Astrocyte (in vitro differentiated cells and primary cell): Measurements from ENCODE around the gene UBE2E3.
"Not testable (repeated sequence)": the region's sequence is repeated elsewhere in the genome, so short reads cannot be mapped to it uniquely, and the experiment has no call there.

Experiments used
- EZH2 ChIP-seq: IDR thresholded peaks from 2 replicates; pipeline ENCODE4 v1.6.1; 2012; ENCODE audit warnings: mild to moderate bottlenecking, low read length, inconsistent platforms; ENCODE audit not compliant: insufficient read depth
- TF ChIP-seq, protein P1 (sequence below): IDR thresholded peaks from 2 replicates; pipeline ENCODE4 v1.5.1; 2011; ENCODE audit warnings: low read depth, mild to moderate bottlenecking, inconsistent platforms, low read length, moderate library complexity; ENCODE audit not compliant: insufficient read depth

DNA sequence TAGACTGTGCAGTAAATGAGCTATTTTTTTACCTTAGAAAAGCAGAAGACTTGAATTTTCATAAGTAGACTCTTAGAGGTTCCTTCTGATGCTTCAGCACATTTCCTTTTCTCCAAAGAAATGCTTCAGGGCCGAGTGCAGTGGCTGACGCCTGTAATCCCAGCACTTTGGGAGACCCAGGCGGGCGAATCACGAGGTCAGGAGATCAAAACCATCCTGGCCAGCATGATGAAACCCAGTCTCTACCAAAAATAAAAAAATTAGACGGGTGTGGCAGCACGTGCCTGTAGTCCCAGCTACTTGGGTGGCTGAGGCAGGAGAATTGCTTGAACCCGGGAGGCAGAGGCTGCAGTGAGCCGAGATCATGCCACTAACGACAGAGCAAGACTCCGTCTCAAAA lies 60.4 kb downstream of the UBE2E3 start:
- not testable (repeated sequence) for TF ChIP-seq EZH2
- TF ChIP-seq, protein P1, sequence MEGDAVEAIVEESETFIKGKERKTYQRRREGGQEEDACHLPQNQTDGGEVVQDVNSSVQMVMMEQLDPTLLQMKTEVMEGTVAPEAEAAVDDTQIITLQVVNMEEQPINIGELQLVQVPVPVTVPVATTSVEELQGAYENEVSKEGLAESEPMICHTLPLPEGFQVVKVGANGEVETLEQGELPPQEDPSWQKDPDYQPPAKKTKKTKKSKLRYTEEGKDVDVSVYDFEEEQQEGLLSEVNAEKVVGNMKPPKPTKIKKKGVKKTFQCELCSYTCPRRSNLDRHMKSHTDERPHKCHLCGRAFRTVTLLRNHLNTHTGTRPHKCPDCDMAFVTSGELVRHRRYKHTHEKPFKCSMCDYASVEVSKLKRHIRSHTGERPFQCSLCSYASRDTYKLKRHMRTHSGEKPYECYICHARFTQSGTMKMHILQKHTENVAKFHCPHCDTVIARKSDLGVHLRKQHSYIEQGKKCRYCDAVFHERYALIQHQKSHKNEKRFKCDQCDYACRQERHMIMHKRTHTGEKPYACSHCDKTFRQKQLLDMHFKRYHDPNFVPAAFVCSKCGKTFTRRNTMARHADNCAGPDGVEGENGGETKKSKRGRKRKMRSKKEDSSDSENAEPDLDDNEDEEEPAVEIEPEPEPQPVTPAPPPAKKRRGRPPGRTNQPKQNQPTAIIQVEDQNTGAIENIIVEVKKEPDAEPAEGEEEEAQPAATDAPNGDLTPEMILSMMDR, result not testable (repeated sequence)
